Thyroid gland (tissue), 4 donors: ENCODE measurements around the gene AGBL2.

Experiments used
- CTCF ChIP-seq, 6 experiments: fragments of 200-600 bp in 3 of 6; fragments of 450-650 bp in 3 of 6; sonication (generic) in 3 of 6; IDR thresholded peaks; one replicate each; pipeline ENCODE4 v1.5.1; 2016 to 2019; ENCODE audit warnings: antibody characterized with exemption in 6 of 6, mild to moderate bottlenecking in 2 of 6, inconsistent platforms in 1 of 6, moderate library complexity in 1 of 6
- POLR2A ChIP-seq, 2 donors: fragments of 450-650 bp; IDR thresholded peaks; one replicate each; pipeline ENCODE4 v1.6.1; 2017; ENCODE audit warnings: antibody characterized with exemption in 2 of 2, mild to moderate bottlenecking in 2 of 2, moderate library complexity in 1 of 2

- TF ChIP-seq POLR2A (IDR thresholded peaks at IDR 0.05) (no peak), CTCF (IDR thresholded peaks at IDR 0.05) (no peak)
These were observed 46.5 kb downstream of the AGBL2 start for GRCh38 chr11:47668665-47669064.
